Ovary (tissue), 9 donors: ENCODE measurements around the gene SIDT2. TPM values are rescaled to one million over a fixed set of nuclear protein-coding genes. Genes with fewer than 3 reads are reported as not detected.

Experiments
- DNase-seq, 5 donors: peaks; one replicate each; pipeline ENCODE4 v3.0.0-alpha.2; 2019 to 2020
- H3K27ac ChIP-seq, 2 donors: fragments of 200-600 bp; one replicate each; pipeline versions ENCODE4 v1.5.1 to v1.8.0; 2019 to 2022
- H3K27me3 ChIP-seq: fragments of 200-600 bp; one replicate; pipeline ENCODE4 v1.8.0; 2022
- H3K36me3 ChIP-seq: fragments of 200-600 bp; sonication (generic); one replicate; pipeline ENCODE4 v1.5.1; 2019
- H3K4me1 ChIP-seq: one replicate; pipeline ENCODE4 v1.8.1; 2013; ENCODE audit warnings: mild to moderate bottlenecking, moderate library complexity; ENCODE audit not compliant: insufficient read depth
- H3K4me3 ChIP-seq: fragments of 200-600 bp; sonication (generic); one replicate; pipeline ENCODE4 v1.5.1; 2017
- H3K9me3 ChIP-seq, 2 donors: fragments of 200-600 bp in 1 of 2; sonication (generic) in 1 of 2; one replicate each; pipeline versions ENCODE4 v1.5.1 to v1.8.1; 2013 to 2019; ENCODE audit warnings: mild to moderate bottlenecking in 1 of 2, moderate library complexity in 1 of 2
- CTCF ChIP-seq, 3 donors: fragments of 450-650 bp in 2 of 3; fragments of 200-600 bp in 1 of 3; IDR thresholded peaks; one replicate each; pipeline versions ENCODE4 v1.5.1 to v1.8.0; 2016 to 2022; ENCODE audit warnings: antibody characterized with exemption in 3 of 3, mild to moderate bottlenecking in 1 of 3
- EP300 ChIP-seq: sonication (generic); formaldehyde crosslinking; IDR thresholded peaks from one replicate; pipeline ENCODE4 v1.6.1; 2017; ENCODE audit warnings: antibody characterized with exemption
- POLR2A ChIP-seq: fragments of 450-650 bp; IDR thresholded peaks from one replicate; pipeline ENCODE4 v1.6.1; 2017; ENCODE audit warnings: antibody characterized with exemption, mild to moderate bottlenecking, moderate library complexity
- WGBS, 3 donors: extraction: QIAGEN DNeasy Blood & Tissue Kit in 1 of 3; methylation state at CpG; one replicate each; pipeline versions ENCODE4 v1.1.5 to v1.1.7; 2013 to 2017; 5-methylcytosine and 5-hydroxymethylcytosine counted together
- intact Hi-C, 4 donors: fragments of 100-400 bp; cut with DNase I; formaldehyde crosslinking; loops; one replicate each; pipeline versions ENCODE4 v1.11.0 to v1.15.1; 2022 to 2023
- polyA plus RNA-seq, 2 donors: library from polyadenylated mRNA; stranded (reverse); fragments of 200-250 nt in 1 of 2; fragments of 350-450 nt in 1 of 2; fragmentation: Illumina TruSeq in 1 of 2; extraction: RNeasy Lipid Tissue Mini Kit (QIAGEN cat#74804) in 1 of 2; gene quantifications; one replicate each; pipeline ENCODE4 v1.2.3, GENCODE V29; 2013 to 2014
- total RNA-seq, 7 donors: library from RNA; depleted of rRNA in 2 of 7; stranded (reverse); fragments of >200 nt in 2 of 7; fragmentation: NEBNext Ultra II Directional in 3 of 7; extraction: Animal tissue kit (Norgen Biotek cat#: 25700) in 3 of 7; gene quantifications; one replicate each; pipeline versions ENCODE4 v1.1.0 to v1.2.4, GENCODE V29; 2016 to 2023
- donor health status: DM: no; HTN: no; CAD: no; lungs with moderate emphysema.
- donor health status: DM: no; HTN: no; CAD: no.
- donor health status: Bipolar disorder and iron deficiency.
- donor health status: DM: yes; HTN: yes; CAD: no.
- donor health status: DM: no; HTN: no; CAD: no.
- donor health status: DM: yes; HTN: yes; CAD: no.

The SIDT2 gene
- total and polyA plus RNA-seq, 9 donors, result 36.5 to 141 (median 73.7) TPM

- peak in 3 of 5 donors; percentile 38 to 64 (median 60) for DNase-seq
Measured at GRCh38 chr11:117232911-117233409, 54.4 kb downstream of the SIDT2 start.

GRCh38 chr11:117238221-117238620 lies 59.7 kb downstream of the SIDT2 start:
- no peaks in the 10 kb centered on the region for H3K27me3 ChIP-seq
- H3K4me3 ChIP-seq, result no peak overlapping the region
- no peak for DNase-seq
- 89 to 95% (median 95%) methylated on average over 5 of the region's 5 CpGs for WGBS, 3 donors
- H3K4me1 ChIP-seq, result no peaks in the 10 kb centered on the region
- intact Hi-C loops, result loop anchor here in 1 of 4 donors (10.0 kb wide), 1 partner anchor 77 kb away; the partner anchor contains the start of gene BACE1
- no peaks in the 10 kb centered on the region for H3K36me3 ChIP-seq
- H3K27ac ChIP-seq, result no peak overlapping the region
- TF ChIP-seq POLR2A (no peak), CTCF (IDR thresholded peaks at IDR 0.05) (no peak), EP300 (no peak)
- no peaks in the 10 kb centered on the region for H3K9me3 ChIP-seq

More at GRCh38 chr11:117232911-117233409, 54.4 kb downstream of the SIDT2 start:
- intact Hi-C loops, result loop anchor here (2.0 to 10.0 kb wide), 5 partner anchors 82 to 441 kb away; partner anchors contain the start of genes BACE1 (in 2 of the 4), APOA5 (in 1 of the 4) and CEP164 (in 1 of the 4)
- Histone ChIP-seq H3K9me3 (no peaks in the 10 kb centered on the region), H3K27ac (peak overlapping the region; percentile 79 to 93), H3K4me3 (peak overlapping the region; percentile 63), H3K27me3 (no peaks in the 10 kb centered on the region), H3K36me3 (no peaks in the 10 kb centered on the region), H3K4me1 (peaks cover 1% of the 10 kb centered on the region)
- WGBS, 3 donors, result 0 to 1% (median 1%) methylated on average over 23 to 27 of the region's 27 CpGs
- TF ChIP-seq EP300, result no peak
- no peak for TF ChIP-seq CTCF (IDR thresholded peaks at IDR 0.05)
- no peak for TF ChIP-seq POLR2A

- no peak for TF ChIP-seq POLR2A
- no peak for TF ChIP-seq CTCF (IDR thresholded peaks at IDR 0.05)
- no peak for TF ChIP-seq EP300
- Histone ChIP-seq H3K9me3 (no peaks in the 10 kb centered on the region), H3K36me3 (no peaks in the 10 kb centered on the region), H3K27me3 (no peaks in the 10 kb centered on the region), H3K4me3 (no peak overlapping the region), H3K4me1 (no peaks in the 10 kb centered on the region), H3K27ac (no peak overlapping the region)
- no peak for DNase-seq
- WGBS, 3 donors, result 30 to 54% (median 39%) methylated on average over 6 of the region's 6 CpGs
- intact Hi-C loops, result loop anchor here in 1 of 4 donors (10.0 kb wide), 1 partner anchor 76 kb away; the partner anchor contains the start of gene BACE1
Measured at GRCh38 chr11:117239295-117239694, 60.8 kb downstream of the SIDT2 start.

Other genes starting within 250 kb of the SIDT2 start
- gene SIK3, start 80.3 kb upstream of the SIDT2 start, total RNA-seq, result 100 to 1,000 TPM in 1 of 7 donors, 10 to 100 TPM in 6; 33.3 to 134 (median 56.2) TPM
- gene SIK3, start 80.3 kb upstream of the SIDT2 start, polyA plus RNA-seq, result 10 to 100 TPM; 18.3 to 59.5 TPM
- 10 to 100 TPM; 57.2 to 95.6 (median 83.3) TPM for gene PAFAH1B2, start 34.5 kb upstream of the SIDT2 start, total RNA-seq
- gene PAFAH1B2, start 34.5 kb upstream of the SIDT2 start, polyA plus RNA-seq, result 10 to 100 TPM; 23.0 to 45.9 TPM
- gene TAGLN, start 20.6 kb downstream of the SIDT2 start, total RNA-seq, result 1,000 to 10,000 TPM in 3 of 7 donors, 100 to 1,000 TPM in 4; 491 to 2,646 (median 828) TPM
- gene TAGLN, start 20.6 kb downstream of the SIDT2 start, polyA plus RNA-seq, result 1,000 to 10,000 TPM; 1,650 to 3,307 TPM
- gene PCSK7, start 53.3 kb downstream of the SIDT2 start, total RNA-seq, result 10 to 100 TPM; 16.3 to 67.7 (median 32.2) TPM
- gene PCSK7, start 53.3 kb downstream of the SIDT2 start, polyA plus RNA-seq, result 10 to 100 TPM; 14.5 to 15.7 TPM
- 10 to 100 TPM in 6 of 7 donors, 1 to 10 TPM in 1; 9.7 to 40.9 (median 29.3) TPM for gene RNF214, start 53.9 kb downstream of the SIDT2 start, total RNA-seq
- gene RNF214, start 53.9 kb downstream of the SIDT2 start, polyA plus RNA-seq, result 10 to 100 TPM; 12.8 to 22.7 TPM
- 10 to 100 TPM in 5 of 7 donors, 1 to 10 TPM in 2; 5.1 to 20.3 (median 14.2) TPM for gene BACE1-AS, start 112.6 kb downstream of the SIDT2 start, total RNA-seq
- 10 to 100 TPM in 1 of 2 donors, 1 to 10 TPM in 1; 8.0 to 12.7 TPM for gene BACE1-AS, start 112.6 kb downstream of the SIDT2 start, polyA plus RNA-seq
- gene BACE1, start 137.5 kb downstream of the SIDT2 start, total RNA-seq, result 10 to 100 TPM; 12.6 to 49.6 (median 30.7) TPM
- 10 to 100 TPM; 17.1 to 99.7 TPM for gene BACE1, start 137.5 kb downstream of the SIDT2 start, polyA plus RNA-seq
- 10 to 100 TPM; 21.0 to 50.4 (median 32.9) TPM for gene CEP164, start 149.1 kb downstream of the SIDT2 start, total RNA-seq
- 10 to 100 TPM; 18.6 to 21.0 TPM for gene CEP164, start 149.1 kb downstream of the SIDT2 start, polyA plus RNA-seq